PC-3 (cell line): ENCODE results near the gene CIB2. TPM values are rescaled to one million over a fixed set of nuclear protein-coding genes. Genes with fewer than 3 reads are reported as not detected.

Source experiments
- ATAC-seq: fragments of 200-7000 bp; cut with Tn5 transposase; 2 replicates; pipeline ENCODE4 v1.9.1; 2020; ENCODE audit warnings: mild to moderate bottlenecking, moderate library complexity
- BruUV-seq: library from RNA; stranded (reverse); fragments of 400-500 nt; replicated peaks from 2 replicates; lab custom pipeline; 2021; lab: Mats Ljungman, UMichigan
- CTCF ChIA-PET: fragments of 300-600 bp; sonication (Branson Sonifier 250); formaldehyde crosslinking; loops from one replicate; lab custom pipeline; 2022; ENCODE audit warnings: antibody characterized with exemption; lab: Charles Lee
- POLR2A ChIA-PET: fragments of 300-600 bp; sonication (Branson Sonifier 250); formaldehyde crosslinking; loops from one replicate; lab custom pipeline; 2022; ENCODE audit warnings: antibody characterized with exemption; ENCODE audit not compliant: unreplicated experiment; lab: Charles Lee
- DNase-seq: peaks from one replicate; pipeline ENCODE4 v3.0.0-alpha.2; 2015
- H2AFZ ChIP-seq: fragments of 300-600 bp; sonication (generic); 2 replicates; pipeline ENCODE4 v1.6.0; 2016; ENCODE audit warnings: antibody characterized with exemption, low read length
- H3F3A ChIP-seq: fragments of 300-600 bp; sonication (generic); one replicate; pipeline ENCODE4 v1.6.0; 2017; ENCODE audit warnings: antibody characterized with exemption, low read length, control low read depth, mild to moderate bottlenecking; ENCODE audit not compliant: unreplicated experiment
- H3K27ac ChIP-seq: fragments of 300-600 bp; sonication (generic); 2 replicates; pipeline ENCODE4 v1.5.1; 2016; ENCODE audit warnings: mild to moderate bottlenecking, low read length
- H3K27me3 ChIP-seq: fragments of 300-600 bp; sonication (generic); 2 replicates; pipeline ENCODE4 v1.6.1; 2016; ENCODE audit warnings: low read length, mixed read lengths
- H3K36me3 ChIP-seq: fragments of 300-600 bp; sonication (generic); 2 replicates; pipeline ENCODE4 v1.6.1; 2016; ENCODE audit warnings: low read depth, mixed run types, low read length, mixed read lengths
- H3K4me1 ChIP-seq: fragments of 300-600 bp; sonication (generic); 2 replicates; pipeline ENCODE4 v1.5.1; 2016; ENCODE audit warnings: low read length; ENCODE audit not compliant: insufficient read depth
- H3K4me2 ChIP-seq: fragments of 300-600 bp; sonication (generic); 2 replicates; pipeline ENCODE4 v1.6.0; 2016; ENCODE audit warnings: low read length
- H3K4me3 ChIP-seq: fragments of 300-600 bp; sonication (generic); 2 replicates; pipeline ENCODE4 v1.5.1; 2016; ENCODE audit warnings: mild to moderate bottlenecking, low read length, mixed read lengths
- H3K79me2 ChIP-seq: fragments of 300-600 bp; sonication (generic); 2 replicates; pipeline ENCODE4 v1.6.1; 2017; ENCODE audit warnings: low read length, mixed read lengths
- H3K9ac ChIP-seq: fragments of 300-600 bp; sonication (generic); 2 replicates; pipeline ENCODE4 v1.6.0; 2016; ENCODE audit warnings: mild to moderate bottlenecking, low read length
- H3K9me2 ChIP-seq: fragments of 300-600 bp; sonication (generic); replicated peaks from 2 replicates; pipeline ENCODE4 v1.6.1; 2016; ENCODE audit warnings: mixed run types, low read length, mixed read lengths
- H3K9me3 ChIP-seq: fragments of 300-600 bp; sonication (generic); 2 replicates; pipeline ENCODE4 v1.6.1; 2016; ENCODE audit warnings: low read length, mixed read lengths
- H4K20me1 ChIP-seq: fragments of 300-600 bp; sonication (generic); 2 replicates; pipeline ENCODE4 v1.6.1; 2016; ENCODE audit warnings: low read length, mixed read lengths
- EZH2 ChIP-seq: fragments of 300-600 bp; sonication (generic); IDR thresholded peaks from one replicate; pipeline ENCODE4 v1.6.1; 2017; ENCODE audit warnings: antibody characterized with exemption, mild to moderate bottlenecking, low read length; ENCODE audit not compliant: unreplicated experiment
- EZH2phosphoT487 ChIP-seq: fragments of 300-600 bp; sonication (generic); IDR thresholded peaks from 2 replicates; pipeline ENCODE4 v1.6.1; 2018; ENCODE audit warnings: mild to moderate bottlenecking, antibody characterized with exemption, low read length, borderline replicate concordance
- intact Hi-C: fragments of 100-400 bp; cut with micrococcal nuclease; formaldehyde crosslinking; loops from 2 replicates; pipeline ENCODE4 v1.9.0; 2023
- total RNA-seq: library from RNA; depleted of rRNA; stranded (reverse); fragments of >200 nt; gene quantifications from 2 replicates; pipeline ENCODE4 v1.2.3, GENCODE V29; 2014
- TF ChIP-seq, protein P1 (sequence below): fragments of 300-600 bp; sonication (generic); conservative IDR thresholded peaks from 2 replicates; pipeline ENCODE4 v1.5.1; 2017; ENCODE audit warnings: antibody characterized with exemption, low read depth, mild to moderate bottlenecking, low read length

The CIB2 gene
- total RNA-seq, 1 experiment from 2014 or later = 10.4 TPM

GRCh38 chr15:78105476-78106241, 25.6 kb downstream of the CIB2 start:
- POLR2A ChIA-PET = no interaction called here
- ATAC-seq = no peak

GRCh38 chr15:78104566-78105475, 26.4 kb downstream of the CIB2 start:
- no peaks in the 10 kb centered on the region for H3F3A ChIP-seq
- H3K4me3 ChIP-seq = no peak overlapping the region
- no peak for ATAC-seq
- no TSS peak for BruUV-seq
- no peak overlapping the region for H3K9ac ChIP-seq
- no peak overlapping the region for H3K4me2 ChIP-seq
- ChIA-PET CTCF (no interaction called here), POLR2A (interaction anchor here (0.7 kb wide), 1 partner anchor 17 kb away, joined by 3 read pairs; no protein-coding TSS in a partner anchor)
- no peak overlapping the region for H2AFZ ChIP-seq
- no peak overlapping the region for H3K27ac ChIP-seq
- no peaks in the 10 kb centered on the region for H3K79me2 ChIP-seq
- no peaks in the 10 kb centered on the region for H3K36me3 ChIP-seq
- no peak for DNase-seq
- intact Hi-C loops = no loop called here
- TF ChIP-seq, protein P1, sequence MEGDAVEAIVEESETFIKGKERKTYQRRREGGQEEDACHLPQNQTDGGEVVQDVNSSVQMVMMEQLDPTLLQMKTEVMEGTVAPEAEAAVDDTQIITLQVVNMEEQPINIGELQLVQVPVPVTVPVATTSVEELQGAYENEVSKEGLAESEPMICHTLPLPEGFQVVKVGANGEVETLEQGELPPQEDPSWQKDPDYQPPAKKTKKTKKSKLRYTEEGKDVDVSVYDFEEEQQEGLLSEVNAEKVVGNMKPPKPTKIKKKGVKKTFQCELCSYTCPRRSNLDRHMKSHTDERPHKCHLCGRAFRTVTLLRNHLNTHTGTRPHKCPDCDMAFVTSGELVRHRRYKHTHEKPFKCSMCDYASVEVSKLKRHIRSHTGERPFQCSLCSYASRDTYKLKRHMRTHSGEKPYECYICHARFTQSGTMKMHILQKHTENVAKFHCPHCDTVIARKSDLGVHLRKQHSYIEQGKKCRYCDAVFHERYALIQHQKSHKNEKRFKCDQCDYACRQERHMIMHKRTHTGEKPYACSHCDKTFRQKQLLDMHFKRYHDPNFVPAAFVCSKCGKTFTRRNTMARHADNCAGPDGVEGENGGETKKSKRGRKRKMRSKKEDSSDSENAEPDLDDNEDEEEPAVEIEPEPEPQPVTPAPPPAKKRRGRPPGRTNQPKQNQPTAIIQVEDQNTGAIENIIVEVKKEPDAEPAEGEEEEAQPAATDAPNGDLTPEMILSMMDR = no peak
- no peak for TF ChIP-seq EZH2phosphoT487
- no peak for TF ChIP-seq EZH2
- no peaks in the 10 kb centered on the region for H3K4me1 ChIP-seq
- H3K27me3 ChIP-seq = no peaks in the 10 kb centered on the region
- H3K9me3 ChIP-seq = no peaks in the 10 kb centered on the region
- no peaks in the 10 kb centered on the region for H4K20me1 ChIP-seq
- H3K9me2 ChIP-seq = no peaks in the 10 kb centered on the region

More at GRCh38 chr15:78105476-78106241, 25.6 kb downstream of the CIB2 start:
- no peaks in the 10 kb centered on the region for H3F3A ChIP-seq
- H3K9me3 ChIP-seq = no peaks in the 10 kb centered on the region
- no peak overlapping the region for H3K9ac ChIP-seq
- no peak overlapping the region for H3K4me3 ChIP-seq
- TF ChIP-seq, protein P1 = no peak
- no peak for TF ChIP-seq EZH2
- TF ChIP-seq EZH2phosphoT487 = no peak
- H3K4me1 ChIP-seq = no peaks in the 10 kb centered on the region
- H3K27me3 ChIP-seq = no peaks in the 10 kb centered on the region
- H3K36me3 ChIP-seq = no peaks in the 10 kb centered on the region
- no peak overlapping the region for H3K4me2 ChIP-seq
- no peaks in the 10 kb centered on the region for H3K9me2 ChIP-seq
- H3K79me2 ChIP-seq = no peaks in the 10 kb centered on the region
- intact Hi-C loops = no loop called here
- no TSS peak for BruUV-seq
- H4K20me1 ChIP-seq = no peaks in the 10 kb centered on the region
- no peak for DNase-seq
- H2AFZ ChIP-seq = no peak overlapping the region
- H3K27ac ChIP-seq = no peak overlapping the region
- CTCF ChIA-PET = no interaction called here

- H3F3A ChIP-seq = no peaks in the 10 kb centered on the region
- no peaks in the 10 kb centered on the region for H3K9me2 ChIP-seq
Measured at GRCh38 chr15:78104119-78104479, 27.1 kb downstream of the CIB2 start.

More at GRCh38 chr15:78104119-78104479, 27.1 kb downstream of the CIB2 start:
- no peaks in the 10 kb centered on the region for H3K27me3 ChIP-seq
- H3K79me2 ChIP-seq = no peaks in the 10 kb centered on the region
- no TSS peak for BruUV-seq
- H3K36me3 ChIP-seq = no peaks in the 10 kb centered on the region
- TF ChIP-seq EZH2 (no peak), EZH2phosphoT487 (no peak)
- TF ChIP-seq, protein P1 = no peak
- DNase-seq (no peak), ATAC-seq (no peak)
- CTCF ChIA-PET = no interaction called here
- no peak overlapping the region for H3K9ac ChIP-seq
- H3K4me1 ChIP-seq = no peaks in the 10 kb centered on the region
- POLR2A ChIA-PET = no interaction called here
- no peak overlapping the region for H2AFZ ChIP-seq
- no peak overlapping the region for H3K27ac ChIP-seq
- no peak overlapping the region for H3K4me2 ChIP-seq
- H4K20me1 ChIP-seq = no peaks in the 10 kb centered on the region
- intact Hi-C loops = no loop called here
- no peaks in the 10 kb centered on the region for H3K9me3 ChIP-seq
- no peak overlapping the region for H3K4me3 ChIP-seq
